Fibroblast of skin of left biceps (primary cell): Measurements from ENCODE around the gene RETREG2.

ENCODE experiments used
- DNase-seq, 2 experiments: peaks; one replicate each; pipeline ENCODE4 v3.0.0-alpha.2; 2013; ENCODE audit warnings: low read depth in 2 of 2

Gene RETREG2

GRCh38 chr2:219169930-219170654, 8.0 kb upstream of the RETREG2 start, which contains the start of gene SLC23A3:
Gene SLC23A3 (minus strand): TSS chr2:219170029. CDS start chr2:219169984, 45 bp downstream.
- no peak for DNase-seq

GRCh38 chr2:219171231-219171651, 6.8 kb upstream of the RETREG2 start:
- DNase-seq, result peak in 1 of 2 experiments; percentile 28

- DNase-seq, result no peak
Observed at GRCh38 chr2:219172231-219173154, 5.6 kb upstream of the RETREG2 start.

- DNase-seq, result no peak
Observed at GRCh38 chr2:219173176-219173575, 4.9 kb upstream of the RETREG2 start.

GRCh38 chr2:219174146-219174545, 3.9 kb upstream of the RETREG2 start:
- DNase-seq, result no peak

GRCh38 chr2:219174801-219175200, 3.3 kb upstream of the RETREG2 start:
- DNase-seq, result no peak

GRCh38 chr2:219175486-219175885, 2.6 kb upstream of the RETREG2 start:
- no peak for DNase-seq

- DNase-seq, result no peak
Observed at GRCh38 chr2:219175928-219176817, 1.9 kb upstream of the RETREG2 start.

GRCh38 chr2:219176818-219177551, 1.1 kb upstream of the RETREG2 start, which contains the start of gene CNPPD1:
Gene CNPPD1 (minus strand): TSS chr2:219176925. CDS start chr2:219176828, 97 bp downstream.
- peak in 1 of 2 experiments; percentile 32 for DNase-seq

- DNase-seq, result no peak
Observed at GRCh38 chr2:219178377-219179175, 501 bp downstream of the RETREG2 start.

- DNase-seq, result no peak
Observed at GRCh38 chr2:219179601-219180465, 1.8 kb downstream of the RETREG2 start.

- DNase-seq, result no peak
Observed at GRCh38 chr2:219180961-219181360, 2.9 kb downstream of the RETREG2 start.

GRCh38 chr2:219181531-219181930, 3.5 kb downstream of the RETREG2 start:
- DNase-seq, result no peak

- DNase-seq, result no peak
Observed at GRCh38 chr2:219182331-219183150, 4.5 kb downstream of the RETREG2 start.

- no peak for DNase-seq
Observed at GRCh38 chr2:219183151-219183772, 5.2 kb downstream of the RETREG2 start.

GRCh38 chr2:219184121-219184520, 6.0 kb downstream of the RETREG2 start:
- no peak for DNase-seq

- DNase-seq, result no peak
Observed at GRCh38 chr2:219186754-219187456, 8.8 kb downstream of the RETREG2 start.
